Ramos (cell line): Measurements from ENCODE around the gene TBX4.

Experiments used
- in situ Hi-C: fragments of 300-500 bp; cut with MboI; formaldehyde crosslinking; loops from one replicate; pipeline ENCODE4 v1.14.3; 2022; ENCODE audit warnings: low sequenced_read_pairs; ENCODE audit not compliant: unreplicated experiment

TBX4 gene

DNA sequence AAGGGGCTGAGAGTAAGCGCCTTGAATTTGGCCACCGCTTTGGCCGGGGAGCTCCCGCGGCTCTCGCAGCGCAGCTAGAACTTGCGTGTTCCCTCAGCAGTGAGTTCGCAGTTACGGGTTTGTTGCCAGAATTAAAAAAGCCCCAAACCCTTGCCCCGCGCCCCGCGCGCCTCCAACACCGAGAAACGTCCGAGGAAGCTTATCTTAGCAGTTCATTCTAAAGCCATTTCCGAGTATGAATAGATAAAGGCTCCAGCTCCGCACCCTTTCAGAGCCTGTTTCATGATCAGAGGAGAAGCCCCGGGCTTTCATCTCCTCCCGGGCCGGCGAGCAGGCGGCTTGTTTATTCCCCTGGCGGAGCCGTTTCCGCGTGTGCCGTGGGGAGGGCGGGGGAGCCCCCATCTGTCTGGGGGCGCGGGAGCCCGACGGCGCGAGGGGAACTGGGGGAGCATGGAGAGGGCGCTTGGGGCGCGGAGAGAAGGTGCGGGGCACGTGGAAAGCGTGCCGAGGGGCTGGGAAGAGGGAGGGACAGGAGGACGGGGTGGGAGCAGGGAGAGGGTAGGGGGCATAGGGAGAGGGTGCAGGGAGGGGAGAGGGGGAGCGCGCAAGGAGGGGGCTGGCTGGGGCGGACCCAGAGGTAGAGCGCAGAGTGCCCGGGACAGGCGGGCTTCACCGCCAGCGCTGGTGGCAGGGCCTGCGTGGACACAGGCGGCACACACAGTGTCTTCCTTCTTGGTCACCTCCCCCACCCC, 9.9 kb downstream of the TBX4 start:
- in situ Hi-C loops = no loop called here

GRCh38 chr17:61462719-61463315, 10.6 kb downstream of the TBX4 start:
- in situ Hi-C loops = no loop called here

- in situ Hi-C loops = no loop called here
These were observed 11.3 kb downstream of the TBX4 start for GRCh38 chr17:61463316-61464129.

- in situ Hi-C loops = no loop called here
These were observed 12.1 kb downstream of the TBX4 start for GRCh38 chr17:61464130-61464842.

GRCh38 chr17:61464843-61465180, 12.6 kb downstream of the TBX4 start:
- in situ Hi-C loops = no loop called here

GRCh38 chr17:61465550-61466237, 13.5 kb downstream of the TBX4 start:
- in situ Hi-C loops = no loop called here

DNA sequence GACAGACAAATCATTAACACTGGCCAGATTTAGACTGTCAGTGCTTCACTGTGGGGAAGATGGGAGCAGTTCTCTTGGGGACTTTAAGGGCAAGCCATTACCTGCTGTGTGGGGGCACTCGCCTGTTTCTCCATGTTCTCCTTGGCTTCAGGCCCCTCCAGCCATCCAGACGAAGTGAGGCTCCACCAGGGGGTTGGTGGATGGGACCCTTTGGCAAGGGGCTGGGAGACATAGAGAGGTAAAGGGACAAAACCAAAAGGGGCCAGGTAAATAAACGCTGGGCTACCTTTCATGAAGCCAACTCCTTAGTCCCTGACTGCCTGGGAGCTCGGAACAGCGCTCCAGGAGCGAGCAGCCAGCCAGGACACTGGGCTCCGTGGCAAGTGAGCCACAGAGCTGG, 14.0 kb downstream of the TBX4 start:
- in situ Hi-C loops = no loop called here

- in situ Hi-C loops = no loop called here
These were observed 15.4 kb downstream of the TBX4 start for GRCh38 chr17:61467416-61468262.

DNA sequence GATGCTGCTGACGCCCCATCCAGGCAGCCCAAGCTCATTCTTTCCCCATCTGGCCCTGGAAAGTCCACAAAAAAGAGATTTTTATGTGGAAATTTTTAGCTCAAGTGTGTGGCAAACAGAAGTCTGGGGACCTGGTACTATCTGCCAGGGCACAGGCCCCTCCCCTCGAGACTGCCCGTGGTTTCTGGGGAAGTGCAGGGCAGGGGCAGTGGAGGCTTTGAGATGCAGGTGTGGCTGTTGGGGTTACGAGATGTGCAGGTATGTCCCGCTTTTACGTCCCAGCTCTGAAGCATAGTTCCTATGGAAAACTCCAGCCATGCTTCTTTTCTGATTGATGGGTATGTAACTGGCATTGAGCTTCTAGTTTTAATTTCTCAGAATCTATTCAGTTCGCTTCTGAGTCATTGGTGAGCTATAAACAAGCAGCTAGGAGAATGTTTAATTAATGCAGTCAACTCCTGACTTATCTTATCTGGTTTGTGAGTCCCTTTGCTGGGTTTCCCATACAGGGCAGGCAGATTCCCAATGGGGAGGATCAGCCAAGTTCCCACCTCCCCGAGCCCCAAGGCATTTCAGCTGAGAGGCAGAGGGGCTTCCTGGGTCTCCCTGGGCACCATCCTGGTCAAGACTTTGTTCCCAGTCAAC, 16.2 kb downstream of the TBX4 start:
- in situ Hi-C loops = no loop called here

DNA sequence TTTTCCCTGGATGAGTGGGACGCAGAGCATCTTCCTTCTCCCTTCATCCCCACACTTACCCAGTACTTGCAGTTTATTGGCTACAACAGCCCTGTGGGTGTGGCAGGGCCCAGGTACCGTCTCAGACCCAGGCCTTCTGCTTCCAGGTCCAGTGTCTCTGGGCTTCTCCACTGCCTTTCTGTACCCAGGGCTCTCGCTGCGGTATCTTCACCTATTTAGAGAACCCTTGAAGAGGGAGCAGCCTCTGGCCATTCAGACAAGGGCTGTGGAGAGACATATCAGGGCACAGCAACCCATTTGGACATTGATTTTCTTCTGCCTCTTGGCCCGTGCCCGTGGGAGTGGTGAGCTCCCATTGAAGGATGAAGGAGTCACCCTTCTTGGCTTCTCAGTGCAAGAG, 17.3 kb downstream of the TBX4 start:
- in situ Hi-C loops = no loop called here

DNA sequence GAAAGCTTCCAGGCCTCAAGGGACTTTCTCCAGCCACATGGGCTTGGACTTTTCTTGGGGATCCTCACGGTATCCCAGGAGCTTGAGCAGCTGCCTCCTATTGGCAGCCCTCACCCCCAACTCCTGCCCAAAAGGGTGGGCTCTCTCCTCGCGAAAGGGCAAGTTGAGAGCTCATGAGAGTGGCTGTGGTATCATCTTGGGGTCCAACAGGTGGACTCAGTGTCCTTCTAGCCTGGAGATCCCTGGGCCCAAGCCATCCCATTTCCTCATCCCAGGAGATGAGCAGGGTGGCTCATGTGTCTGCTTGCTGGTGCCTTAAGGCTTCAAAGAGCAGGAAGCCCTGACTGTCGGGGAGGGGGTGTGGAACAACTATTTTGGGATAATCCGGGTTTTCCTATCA, 17.7 kb downstream of the TBX4 start:
- in situ Hi-C loops = no loop called here

DNA sequence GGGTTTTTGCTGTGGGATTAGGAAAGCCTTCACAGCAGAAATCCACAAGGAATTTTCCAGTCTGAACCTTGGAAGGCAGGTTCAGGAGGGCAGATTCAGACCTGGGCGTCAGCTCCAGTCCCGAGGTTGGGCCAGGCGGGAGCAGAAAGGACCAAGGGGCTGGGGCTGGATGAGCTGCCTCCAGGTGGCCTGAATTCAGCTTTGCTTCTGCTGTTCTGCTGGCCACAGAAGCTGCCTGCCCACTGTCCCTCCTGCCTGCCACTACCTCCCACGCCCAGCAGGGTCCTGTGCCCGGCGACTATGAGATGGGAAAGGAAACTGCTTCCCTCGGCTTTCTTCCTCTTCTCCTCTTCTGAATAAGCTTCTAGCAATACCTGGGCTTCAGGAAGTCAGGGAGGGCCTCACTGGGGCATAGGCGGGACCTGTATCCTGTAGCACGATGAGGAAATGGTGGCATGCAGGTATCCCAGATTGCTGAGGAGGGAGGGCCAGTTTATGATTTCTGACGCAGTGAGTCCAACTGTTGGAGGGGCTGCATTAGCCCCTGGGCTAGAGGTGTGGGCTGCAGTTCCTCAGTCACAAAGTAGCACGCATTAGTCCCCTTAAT, 18.4 kb downstream of the TBX4 start:
- in situ Hi-C loops = no loop called here

DNA sequence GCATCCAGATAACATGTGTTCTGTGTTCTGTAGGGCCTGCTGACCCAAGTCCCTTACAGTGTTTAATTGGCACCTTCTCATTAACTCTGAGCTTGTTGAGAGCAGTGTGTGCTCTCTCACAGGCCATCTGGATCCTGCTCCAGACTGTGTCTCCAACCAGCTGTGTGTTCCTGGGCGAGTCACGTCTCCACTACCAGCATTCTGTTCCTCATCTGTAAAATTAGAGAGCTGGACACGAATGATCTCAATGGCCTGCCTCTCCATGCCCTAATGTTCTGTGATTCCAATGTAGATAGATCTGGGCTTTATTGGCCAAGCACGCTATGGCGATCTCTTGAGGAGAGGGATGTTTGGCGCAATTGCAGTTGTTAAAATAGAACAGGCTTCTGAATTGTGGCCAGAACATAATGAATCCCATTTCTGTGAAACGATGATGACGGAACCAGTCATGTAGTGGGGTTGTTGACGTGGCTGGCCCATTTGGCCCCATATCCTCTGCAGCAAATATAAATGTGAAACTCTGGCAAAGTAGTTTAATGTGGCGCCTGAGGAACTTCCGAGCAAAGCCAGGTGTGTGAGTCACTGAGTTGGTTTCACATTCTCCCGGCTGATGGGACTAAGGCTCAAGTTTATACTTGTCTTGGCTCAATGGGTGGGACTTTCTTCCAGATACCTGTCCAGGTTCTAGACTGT, 22.2 kb downstream of the TBX4 start:
- in situ Hi-C loops = no loop called here

DNA sequence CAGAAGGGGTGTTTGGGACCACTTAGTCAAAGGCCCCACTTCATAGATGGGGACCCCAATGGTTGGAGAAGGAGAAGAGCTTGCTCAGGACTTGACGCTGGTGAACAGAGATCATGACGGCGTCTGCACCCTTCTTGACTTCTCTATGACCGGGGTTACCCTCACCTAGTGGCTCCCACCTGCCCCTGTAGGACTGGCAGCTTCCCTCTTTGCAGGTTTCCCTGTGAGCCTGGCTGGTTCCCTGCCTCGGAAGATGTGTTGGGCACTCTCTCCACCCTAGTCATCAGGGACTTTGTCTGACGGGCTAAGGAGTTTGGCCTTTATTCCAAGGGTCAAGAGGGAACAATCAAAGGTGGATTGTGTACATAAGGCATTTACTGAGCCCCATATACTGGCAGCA, 22.7 kb downstream of the TBX4 start:
- in situ Hi-C loops = no loop called here

GRCh38 chr17:61475726-61476125, 23.5 kb downstream of the TBX4 start:
- in situ Hi-C loops = no loop called here

GRCh38 chr17:61476476-61477203, 24.4 kb downstream of the TBX4 start:
- in situ Hi-C loops = no loop called here

GRCh38 chr17:61477204-61477834, 25.1 kb downstream of the TBX4 start:
- in situ Hi-C loops = no loop called here
